SK-N-SH (cell line): Measurements from ENCODE around the gene TNXB. TPM values are rescaled to one million over a fixed set of nuclear protein-coding genes. Genes with fewer than 3 reads are reported as not detected.
"Not testable (repeated sequence)": the region's sequence is repeated elsewhere in the genome, so short reads cannot be mapped to it uniquely, and the experiment has no call there.

Source experiments
- CTCF ChIA-PET: fragments of 300-600, 350-600 bp; formaldehyde crosslinking; extraction: SDS; loops from one replicate; lab custom pipeline; 2021; lab: Yijun Ruan, JAX
- POLR2A ChIA-PET: fragments of 350-600 bp; sonication (Branson Sonifier 250); formaldehyde crosslinking; extraction: SDS; loops from one replicate; lab custom pipeline; 2020; ENCODE audit warnings: antibody characterized with exemption, inconsistent platforms; lab: Yijun Ruan, JAX
- DNase-seq: peaks from one replicate; pipeline ENCODE4 v3.0.0; 2012
- H2AFZ ChIP-seq: fragments of 200-600 bp; sonication (generic); 2 replicates; pipeline ENCODE4 v1.8.1; 2016; ENCODE audit warnings: antibody characterized with exemption, mild to moderate bottlenecking, low read depth
- H3F3A ChIP-seq: fragments of 200-600 bp; sonication (generic); replicated peaks from 2 replicates; pipeline ENCODE3; 2016; ENCODE audit warnings: antibody characterized with exemption, mild to moderate bottlenecking; ENCODE audit not compliant: insufficient read depth
- H3K27ac ChIP-seq, 2 experiments: fragments of 200-500 bp in 1 of 2; fragments of 200-600 bp in 1 of 2; sonication (Bioruptor generic) in 1 of 2; sonication (generic), shearing (Covaris generic) in 1 of 2; 2 replicates each; pipeline versions ENCODE4 v1.5.1 to v1.6.1; 2014 to 2016; ENCODE audit warnings: low read depth in 2 of 2, inconsistent platforms in 1 of 2, low read length in 1 of 2, mild to moderate bottlenecking in 1 of 2, mixed read lengths in 1 of 2
- H3K27me3 ChIP-seq: fragments of 200-600 bp; sonication (generic), shearing (Covaris generic); 2 replicates; pipeline ENCODE4 v1.6.1; 2016; ENCODE audit warnings: mixed run types; ENCODE audit not compliant: insufficient read depth
- H3K36me3 ChIP-seq, 2 experiments: fragments of 200-500 bp in 1 of 2; fragments of 200-600 bp in 1 of 2; sonication (Bioruptor generic) in 1 of 2; sonication (generic) in 1 of 2; replicated peaks in 1 of 2; 2 replicates each; pipeline versions ENCODE3 to v1.5.1; 2014 to 2016; ENCODE audit warnings: low read length in 1 of 2, mild to moderate bottlenecking in 1 of 2; ENCODE audit not compliant: insufficient read depth in 2 of 2, control insufficient read depth in 1 of 2
- H3K4me1 ChIP-seq, 2 experiments: fragments of 200-500 bp in 1 of 2; fragments of 200-600 bp in 1 of 2; sonication (Bioruptor generic) in 1 of 2; sonication (generic), shearing (Covaris generic) in 1 of 2; 2 replicates each; pipeline versions ENCODE4 v1.5.1 to v1.6.1; 2014 to 2016; ENCODE audit warnings: low read depth in 1 of 2, low read length in 1 of 2, mixed run types in 1 of 2; ENCODE audit not compliant: insufficient read depth in 2 of 2, control insufficient read depth in 1 of 2
- H3K4me2 ChIP-seq: fragments of 200-600 bp; sonication (generic), shearing (Covaris generic); 2 replicates; pipeline ENCODE4 v1.6.1; 2017; ENCODE audit warnings: mixed run types
- H3K4me3 ChIP-seq, 2 experiments: fragments of 200-500 bp in 1 of 2; fragments of 200-600 bp in 1 of 2; sonication (Bioruptor generic) in 1 of 2; sonication (generic), shearing (Covaris generic) in 1 of 2; 2 replicates each; pipeline versions ENCODE4 v1.5.1 to v1.8.1; 2014 to 2016; ENCODE audit warnings: low read depth in 2 of 2, inconsistent platforms in 1 of 2, low read length in 1 of 2, mild to moderate bottlenecking in 1 of 2, mixed read lengths in 1 of 2, moderate library complexity in 1 of 2
- H3K79me2 ChIP-seq: fragments of 200-600 bp; sonication (generic); 2 replicates; pipeline ENCODE4 v1.8.1; 2017; ENCODE audit warnings: mild to moderate bottlenecking; ENCODE audit not compliant: insufficient read depth
- H3K9ac ChIP-seq: fragments of 200-600 bp; sonication (generic); 2 replicates; pipeline ENCODE4 v1.6.1; 2017; ENCODE audit warnings: mixed run types
- H3K9me2 ChIP-seq: fragments of 200-600 bp; sonication (generic); 2 replicates; pipeline ENCODE4 v1.6.1; 2017; ENCODE audit warnings: mixed run types
- H3K9me3 ChIP-seq: fragments of 200-600 bp; sonication (generic); 2 replicates; pipeline ENCODE4 v1.6.1; 2017; ENCODE audit warnings: mixed run types, mild to moderate bottlenecking, moderate library complexity
- H4K20me1 ChIP-seq: fragments of 200-600 bp; sonication (generic); 2 replicates; pipeline ENCODE4 v1.6.1; 2017; ENCODE audit warnings: mild to moderate bottlenecking, mixed run types; ENCODE audit not compliant: insufficient read depth
- CHD2 ChIP-seq: fragments of 150-350 bp; IDR thresholded peaks from 2 replicates; pipeline ENCODE4 v1.6.1; 2018; ENCODE audit warnings: low read length; ENCODE audit not compliant: partially characterized antibody
- CTCF ChIP-seq: fragments of 200-600 bp; sonication (generic); IDR thresholded peaks from 2 replicates; pipeline ENCODE4 v1.6.1; 2017; ENCODE audit warnings: antibody characterized with exemption, mild to moderate bottlenecking, moderate library complexity
- FOSL2 ChIP-seq: IDR thresholded peaks from 2 replicates; pipeline ENCODE4 v1.4.0; 2012; ENCODE audit warnings: low read depth, mild to moderate bottlenecking, moderate library complexity, borderline replicate concordance
- NFIC ChIP-seq: IDR thresholded peaks from 2 replicates; pipeline ENCODE4 v1.4.0; 2012; ENCODE audit warnings: borderline replicate concordance
- RAD21 ChIP-seq: IDR thresholded peaks from 2 replicates; pipeline ENCODE4 v1.6.1; 2012; ENCODE audit warnings: mild to moderate bottlenecking, low read length
- RCOR1 ChIP-seq: fragments of 150-350 bp; IDR thresholded peaks from 2 replicates; pipeline ENCODE4 v1.6.1; 2017; ENCODE audit warnings: antibody characterized with exemption, low read length
- REST ChIP-seq: IDR thresholded peaks from 2 replicates; pipeline ENCODE4 v1.6.1; 2012; ENCODE audit warnings: mild to moderate bottlenecking, low read depth, low read length, moderate library complexity
- SIN3A ChIP-seq: IDR thresholded peaks from 2 replicates; pipeline ENCODE4 v1.6.1; 2012; ENCODE audit warnings: low read depth, mild to moderate bottlenecking, low read length, moderate library complexity, borderline replicate concordance
- TEAD4 ChIP-seq: IDR thresholded peaks from 2 replicates; pipeline ENCODE4 v1.4.0; 2012; ENCODE audit warnings: mild to moderate bottlenecking, borderline replicate concordance; ENCODE audit not compliant: insufficient read depth
- USF1 ChIP-seq: IDR thresholded peaks from 2 replicates; pipeline ENCODE4 v1.4.0; 2012; ENCODE audit warnings: low read depth, borderline replicate concordance
- ZBTB33 ChIP-seq: IDR thresholded peaks from 2 replicates; pipeline ENCODE4 v1.4.0; 2012; ENCODE audit warnings: low read depth, borderline replicate concordance
- WGBS: methylation state at CpG from one replicate; pipeline ENCODE4 v1.1.6; 2017; ENCODE audit warnings: low lambda C conversion rate; 5-methylcytosine and 5-hydroxymethylcytosine counted together
- polyA plus RNA-seq, 3 experiments: library from polyadenylated mRNA; depleted of rRNA; stranded (reverse); fragments of >200 nt; gene quantifications; 2 replicates each; pipeline ENCODE4 v1.2.3, GENCODE V29; 2012

The TNXB gene
- polyA plus RNA-seq, 1 of the 3 experiments (the other 2 are of a cell fraction): 0.48 TPM

- Histone ChIP-seq H3K4me1 (peaks cover 0 to 9% of the 10 kb centered on the region in 2 experiments; a peak in 3 of 4 replicates), H3K9ac (no peak overlapping the region)
- TF ChIP-seq REST (peak; percentile 100), TEAD4 (no peak), SIN3A (peak; percentile 63; the same call in 1 of the 2 replicates)
- TF ChIP-seq, all 33 proteins: peak for 2
- H3K9me3 ChIP-seq: no peaks in the 10 kb centered on the region
- H4K20me1 ChIP-seq: no peaks in the 10 kb centered on the region
- peaks cover 10% of the 10 kb centered on the region for H3K27me3 ChIP-seq
- H3K27ac ChIP-seq: no peak overlapping the region
- 15% methylated on average over 4 of the region's 4 CpGs for WGBS
- POLR2A ChIA-PET: no interaction called here
- H3K9me2 ChIP-seq: no peaks in the 10 kb centered on the region
- H3K4me2 ChIP-seq: no peak overlapping the region
- H2AFZ ChIP-seq: no peak overlapping the region
- no peaks in the 10 kb centered on the region for H3K36me3 ChIP-seq
- H3K79me2 ChIP-seq: no peaks in the 10 kb centered on the region
- no peak for DNase-seq
- CTCF ChIA-PET: interaction anchor here (1.0 to 5.8 kb wide), 2 partner anchors 12 to 16 kb away, joined by 4 to 33 read pairs; no protein-coding TSS in a partner anchor
- H3F3A ChIP-seq: no peaks in the 10 kb centered on the region
- no peak overlapping the region for H3K4me3 ChIP-seq
These were observed 3.7 kb downstream of the TNXB start for GRCh38 chr6:32105433-32105832.

- Histone ChIP-seq H2AFZ (no peak overlapping the region), H4K20me1 (no peaks in the 10 kb centered on the region), H3K4me1 (peaks cover 0 to under 1% of the 10 kb centered on the region in 2 experiments; a peak in 2 of 4 replicates), H3K4me2 (no peak overlapping the region), H3K27me3 (peaks cover 41% of the 10 kb centered on the region), H3K36me3 (no peaks in the 10 kb centered on the region), H3K4me3 (no peak overlapping the region), H3K9me3 (no peaks in the 10 kb centered on the region), H3K79me2 (no peaks in the 10 kb centered on the region), H3F3A (no peaks in the 10 kb centered on the region), H3K9ac (no peak overlapping the region), H3K27ac (no peak overlapping the region), H3K9me2 (no peaks in the 10 kb centered on the region)
- no peak for TF ChIP-seq FOSL2
- TF ChIP-seq NFIC: no peak
- no peak for TF ChIP-seq CTCF
- no peak for TF ChIP-seq ZBTB33
- TF ChIP-seq CHD2: no peak
- TF ChIP-seq RAD21: no peak
- no peak for TF ChIP-seq USF1
- no peak for TF ChIP-seq RCOR1
- CTCF ChIA-PET: interaction anchor here (0.6 to 5.8 kb wide), 2 partner anchors 15 to 502 kb away, joined by 3 to 33 read pairs; no protein-coding TSS in a partner anchor
- no peak for DNase-seq
- 38% methylated on average over 3 of the region's 3 CpGs for WGBS
- POLR2A ChIA-PET: no interaction called here
These were observed 6.9 kb downstream of the TNXB start for GRCh38 chr6:32102255-32102654.

- H3K36me3 ChIP-seq, H2AFZ ChIP-seq, POLR2A ChIA-PET, H3K4me2 ChIP-seq, DNase-seq, H3K4me3 ChIP-seq, H3K4me1 ChIP-seq, H3K9me2 ChIP-seq, H3K27ac ChIP-seq, H3K9me3 ChIP-seq, H3F3A ChIP-seq, H3K79me2 ChIP-seq, H4K20me1 ChIP-seq, H3K9ac ChIP-seq: not testable (repeated sequence)
- H3K27me3 ChIP-seq: peaks cover 62% of the 10 kb centered on the region
- CTCF ChIA-PET: interaction anchor here (1.3 kb wide), 1 partner anchor 9 kb away, joined by 3 read pairs; the partner anchor contains the start of gene TNXB
- WGBS: 16% methylated on average over 8 of the region's 8 CpGs
These were observed 8.9 kb downstream of the TNXB start for GRCh38 chr6:32100251-32100650.
